K562 (cell line): ENCODE data around the gene SLC7A11.

ENCODE experiments used
- SP2 ChIP-seq: IDR thresholded peaks from 2 replicates; pipeline ENCODE4 v1.6.1; 2011; ENCODE audit warnings: mild to moderate bottlenecking, low read depth, low read length, moderate library complexity; ENCODE audit not compliant: poor library complexity, severe bottlenecking; ENCODE audit errors: extremely low read depth
- ZNF780A ChIP-seq: fragments of 250-450 bp; sonication (Bioruptor Pico); IDR thresholded peaks from 2 replicates; pipeline ENCODE4 v1.5.0; 2021; ENCODE audit warnings: mild to moderate bottlenecking

DNA sequence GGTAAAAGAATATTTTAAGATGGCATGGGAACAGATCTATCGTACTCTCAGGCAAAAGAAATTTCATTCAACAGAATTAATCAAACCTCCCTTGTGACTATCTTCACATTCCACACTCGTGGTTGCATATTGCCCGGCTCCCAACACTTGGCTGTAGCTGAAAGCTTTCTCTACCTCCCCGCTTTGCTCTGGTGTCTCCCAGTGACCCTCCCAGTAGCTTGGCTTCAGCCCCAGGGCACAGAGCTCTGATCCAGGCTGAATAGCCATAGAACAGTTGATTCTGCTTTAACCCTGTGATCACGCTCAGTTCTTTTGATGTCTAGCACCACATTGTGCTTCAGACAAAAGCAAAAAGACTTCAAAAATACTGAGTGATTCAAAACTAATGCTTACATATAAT lies 24.6 kb downstream of the SLC7A11 start:
- TF ChIP-seq ZNF780A (CRISPR knock-in tag) (no peak), SP2 (no peak)
